MM.1S (cell line): ENCODE measurements around the gene ELOF1.

Experiments used
- EZH2 ChIP-seq: fragments of 300-600 bp; sonication (generic); optimal IDR thresholded peaks from 2 replicates; pipeline ENCODE3; 2017; ENCODE audit warnings: low read depth, mild to moderate bottlenecking, antibody characterized with exemption, low read length, mixed read lengths
- TF ChIP-seq, protein P1 (sequence below): fragments of 300-600 bp; sonication (generic); IDR thresholded peaks from 2 replicates; pipeline ENCODE4 v1.5.1; 2016; ENCODE audit warnings: antibody characterized with exemption, low read length, mixed read lengths

DNA sequence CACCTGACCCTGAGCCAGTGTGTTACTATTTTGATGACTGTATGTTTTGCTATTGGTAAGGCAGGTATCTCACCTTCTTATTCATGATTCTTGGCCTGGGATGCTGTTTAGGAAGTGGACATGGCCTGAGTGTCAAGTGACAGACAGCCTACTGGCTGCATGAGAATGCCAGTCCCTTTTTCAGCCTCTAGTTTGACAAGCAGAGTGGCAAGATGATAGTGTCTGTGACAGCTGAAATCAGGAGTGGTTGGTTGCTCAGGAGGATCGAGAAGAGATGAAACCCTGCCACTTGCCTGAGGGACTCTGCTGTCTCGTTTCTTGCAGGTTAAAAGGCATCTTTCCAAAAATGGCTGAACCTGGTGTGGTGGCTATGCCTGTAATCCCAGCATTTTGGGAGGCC is 7.1 kb upstream of the ELOF1 start:
- no peak for TF ChIP-seq EZH2
- TF ChIP-seq, protein P1, sequence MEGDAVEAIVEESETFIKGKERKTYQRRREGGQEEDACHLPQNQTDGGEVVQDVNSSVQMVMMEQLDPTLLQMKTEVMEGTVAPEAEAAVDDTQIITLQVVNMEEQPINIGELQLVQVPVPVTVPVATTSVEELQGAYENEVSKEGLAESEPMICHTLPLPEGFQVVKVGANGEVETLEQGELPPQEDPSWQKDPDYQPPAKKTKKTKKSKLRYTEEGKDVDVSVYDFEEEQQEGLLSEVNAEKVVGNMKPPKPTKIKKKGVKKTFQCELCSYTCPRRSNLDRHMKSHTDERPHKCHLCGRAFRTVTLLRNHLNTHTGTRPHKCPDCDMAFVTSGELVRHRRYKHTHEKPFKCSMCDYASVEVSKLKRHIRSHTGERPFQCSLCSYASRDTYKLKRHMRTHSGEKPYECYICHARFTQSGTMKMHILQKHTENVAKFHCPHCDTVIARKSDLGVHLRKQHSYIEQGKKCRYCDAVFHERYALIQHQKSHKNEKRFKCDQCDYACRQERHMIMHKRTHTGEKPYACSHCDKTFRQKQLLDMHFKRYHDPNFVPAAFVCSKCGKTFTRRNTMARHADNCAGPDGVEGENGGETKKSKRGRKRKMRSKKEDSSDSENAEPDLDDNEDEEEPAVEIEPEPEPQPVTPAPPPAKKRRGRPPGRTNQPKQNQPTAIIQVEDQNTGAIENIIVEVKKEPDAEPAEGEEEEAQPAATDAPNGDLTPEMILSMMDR, result no peak
